GM19023 (cell line): Measurements from ENCODE around the gene ANKS3.
"Not testable (repeated sequence)": the region's sequence is repeated elsewhere in the genome, so short reads cannot be mapped to it uniquely, and the experiment has no call there.

ENCODE experiments used
- ATAC-seq: cut with Tn5 transposase; IDR thresholded peaks from one replicate; pipeline ENCODE4 v1.9.1; 2021; ENCODE audit warnings: mild to moderate bottlenecking, moderate library complexity; ENCODE audit not compliant: unreplicated experiment

Gene ANKS3

GRCh38 chr16:4754865-4755264 lies 20.8 kb upstream of the ANKS3 start:
- ATAC-seq = no peak

- ATAC-seq = no peak
Measured at GRCh38 chr16:4753227-4753626, 19.2 kb upstream of the ANKS3 start.

GRCh38 chr16:4752351-4753100 lies 18.5 kb upstream of the ANKS3 start:
- no peak for ATAC-seq

GRCh38 chr16:4750896-4751295 lies 16.8 kb upstream of the ANKS3 start:
- ATAC-seq = no peak

GRCh38 chr16:4749700-4750257 lies 15.7 kb upstream of the ANKS3 start:
- peak; percentile 48 for ATAC-seq

GRCh38 chr16:4748682-4749411 lies 14.8 kb upstream of the ANKS3 start:
- no peak for ATAC-seq

- no peak for ATAC-seq
Measured at GRCh38 chr16:4747906-4748681, 14.0 kb upstream of the ANKS3 start.

GRCh38 chr16:4746991-4747574 lies 13.0 kb upstream of the ANKS3 start:
- no peak for ATAC-seq

- ATAC-seq = no peak
Measured at GRCh38 chr16:4746215-4746614, 12.1 kb upstream of the ANKS3 start.

- ATAC-seq = no peak
Measured at GRCh38 chr16:4745274-4745569, 11.2 kb upstream of the ANKS3 start.

- ATAC-seq = no peak
Measured at GRCh38 chr16:4744555-4745273, 10.6 kb upstream of the ANKS3 start.

GRCh38 chr16:4743226-4743878 lies 9.3 kb upstream of the ANKS3 start:
- ATAC-seq = no peak

- not testable (repeated sequence) for ATAC-seq
Measured at GRCh38 chr16:4738370-4738769, 4.3 kb upstream of the ANKS3 start.

GRCh38 chr16:4737545-4737944 lies 3.5 kb upstream of the ANKS3 start:
- no peak for ATAC-seq

- no peak for ATAC-seq
Measured at GRCh38 chr16:4736546-4736945, 2.5 kb upstream of the ANKS3 start.

GRCh38 chr16:4734730-4735535 lies 862 bp upstream of the ANKS3 start:
- ATAC-seq = peak; percentile 71

GRCh38 chr16:4733747-4734062 lies 366 bp downstream of the ANKS3 start:
- ATAC-seq = no peak

GRCh38 chr16:4733211-4733742 lies 794 bp downstream of the ANKS3 start:
- no peak for ATAC-seq

GRCh38 chr16:4729876-4730275 lies 4.2 kb downstream of the ANKS3 start:
- ATAC-seq = no peak
